ENCODE measurements around the gene CSF1.
"Not testable (repeated sequence)": the region's sequence is repeated elsewhere in the genome, so short reads cannot be mapped to it uniquely, and the experiment has no call there.

CSF1 gene

GRCh38 chr1:109910123-109910962 is at the start of gene CSF1:
CSF1 (plus strand) TSS chr1:109910849; CDS start chr1:109911024, 175 bp downstream.
- no peak for FAIRE-seq

GRCh38 chr1:109861616-109862015 is 49.0 kb upstream of the CSF1 start:
- FAIRE-seq, result not testable (repeated sequence)

- FAIRE-seq, result no peak
Observed at GRCh38 chr1:109863667-109864046, 47.0 kb upstream of the CSF1 start.

- FAIRE-seq, result no peak
Observed at GRCh38 chr1:109864047-109864822, 46.4 kb upstream of the CSF1 start.

GRCh38 chr1:109864930-109865612 is 45.6 kb upstream of the CSF1 start:
- no peak for FAIRE-seq

- no peak for FAIRE-seq
Observed at GRCh38 chr1:109866071-109866470, 44.6 kb upstream of the CSF1 start.

- no peak for FAIRE-seq
Observed at GRCh38 chr1:109873278-109874175, 37.1 kb upstream of the CSF1 start.

GRCh38 chr1:109874445-109874844 is 36.2 kb upstream of the CSF1 start:
- no peak for FAIRE-seq

GRCh38 chr1:109875874-109876273 is 34.8 kb upstream of the CSF1 start:
- FAIRE-seq, result no peak

GRCh38 chr1:109876617-109877316 is 33.9 kb upstream of the CSF1 start:
- no peak for FAIRE-seq

GRCh38 chr1:109877317-109877771 is 33.3 kb upstream of the CSF1 start:
- FAIRE-seq, result no peak

- no peak for FAIRE-seq
Observed at GRCh38 chr1:109877776-109878175, 32.9 kb upstream of the CSF1 start.

- no peak for FAIRE-seq
Observed at GRCh38 chr1:109878531-109879104, 32.0 kb upstream of the CSF1 start.

- not testable (repeated sequence) for FAIRE-seq
Observed at GRCh38 chr1:109879371-109879770, 31.3 kb upstream of the CSF1 start.

GRCh38 chr1:109879881-109880525 is 30.6 kb upstream of the CSF1 start:
- FAIRE-seq, result no peak

GRCh38 chr1:109880971-109881894 is 29.4 kb upstream of the CSF1 start:
- FAIRE-seq, result no peak

- no peak for FAIRE-seq
Observed at GRCh38 chr1:109881906-109882287, 28.8 kb upstream of the CSF1 start.

GRCh38 chr1:109882288-109883245 is 28.1 kb upstream of the CSF1 start:
- FAIRE-seq, result no peak

All from endometrium (tissue), 2 donors.